ENCODE measurements around the gene LIN52. TPM values are rescaled to one million over a fixed set of nuclear protein-coding genes. Genes with fewer than 3 reads are reported as not detected.
"Not testable (repeated sequence)": the region's sequence is repeated elsewhere in the genome, so short reads cannot be mapped to it uniquely, and the experiment has no call there.

LIN52 gene
- total RNA-seq, 3 donors from 2014 or later = 11.1 to 13.0 (median 11.4) TPM

- Histone ChIP-seq H3K4me3 (no peak overlapping the region), H3K36me3 (peaks cover 4% of the 10 kb centered on the region), H3K27me3 (no peaks in the 10 kb centered on the region), H3K4me1 (no peaks in the 10 kb centered on the region), H3K9me3 (no peaks in the 10 kb centered on the region), H3K27ac (no peak overlapping the region)
- no peak for DNase-seq (ENCODE audit: low spot score in 2 of 2)
- intact Hi-C loops (cut with DNase I; ENCODE audit: low total_unique reads) = no loop called here
- no peak for TF ChIP-seq POLR2A (IDR thresholded peaks at IDR 0.05)
- TF ChIP-seq POLR2AphosphoS5 (IDR thresholded peaks at IDR 0.05) = no peak
- no peak for TF ChIP-seq CTCF (IDR thresholded peaks at IDR 0.05)
These were observed 24.6 kb downstream of the LIN52 start for GRCh38 chr14:74109369-74109768.

- H3K4me1 ChIP-seq; intact Hi-C loops (cut with DNase I; ENCODE audit: low total_unique reads); H3K9me3 ChIP-seq; H3K27me3 ChIP-seq; H3K27ac ChIP-seq; H3K4me3 ChIP-seq; DNase-seq (ENCODE audit: low spot score in 2 of 2); H3K36me3 ChIP-seq: not testable (repeated sequence)
- peak in 2 of 3 donors; percentile 29 to 40 for TF ChIP-seq CTCF (IDR thresholded peaks at IDR 0.05)
These were observed 26.9 kb downstream of the LIN52 start for GRCh38 chr14:74111395-74112216.

GRCh38 chr14:74125487-74125886, 40.7 kb downstream of the LIN52 start:
- DNase-seq (ENCODE audit: low spot score in 2 of 2); H3K4me1 ChIP-seq; H3K36me3 ChIP-seq; H3K9me3 ChIP-seq; H3K27me3 ChIP-seq; H3K27ac ChIP-seq; intact Hi-C loops (cut with DNase I; ENCODE audit: low total_unique reads); H3K4me3 ChIP-seq: not testable (repeated sequence)

GRCh38 chr14:74126315-74127013, 41.7 kb downstream of the LIN52 start:
- no peak for DNase-seq (ENCODE audit: low spot score in 2 of 2)
- Histone ChIP-seq H3K36me3 (no peaks in the 10 kb centered on the region), H3K9me3 (no peaks in the 10 kb centered on the region), H3K4me1 (no peaks in the 10 kb centered on the region), H3K27ac (no peak overlapping the region), H3K4me3 (no peak overlapping the region), H3K27me3 (no peaks in the 10 kb centered on the region)
- TF ChIP-seq POLR2AphosphoS5 (IDR thresholded peaks at IDR 0.05) = no peak
- TF ChIP-seq POLR2A (IDR thresholded peaks at IDR 0.05) = no peak
- no peak for TF ChIP-seq CTCF (IDR thresholded peaks at IDR 0.05)
- intact Hi-C loops (cut with DNase I; ENCODE audit: low total_unique reads) = no loop called here

- no peak for TF ChIP-seq POLR2AphosphoS5 (IDR thresholded peaks at IDR 0.05)
- no peak for TF ChIP-seq CTCF (IDR thresholded peaks at IDR 0.05)
- Histone ChIP-seq H3K4me1 (no peaks in the 10 kb centered on the region), H3K9me3 (no peaks in the 10 kb centered on the region), H3K4me3 (no peak overlapping the region), H3K27ac (no peak overlapping the region), H3K27me3 (no peaks in the 10 kb centered on the region), H3K36me3 (no peaks in the 10 kb centered on the region)
- no peak for DNase-seq (ENCODE audit: low spot score in 2 of 2)
- intact Hi-C loops (cut with DNase I; ENCODE audit: low total_unique reads) = no loop called here
These were observed 42.9 kb downstream of the LIN52 start for GRCh38 chr14:74127634-74128033.

Data from breast epithelium (tissue), 4 donors.